Gastrocnemius medialis (tissue), 4 donors: ENCODE measurements around the gene TRIO. TPM values are rescaled to one million over a fixed set of nuclear protein-coding genes. Genes with fewer than 3 reads are reported as not detected.

Experiments
- ATAC-seq, 2 donors: fragments of 150-250 bp; one replicate each; pipeline ENCODE4 v1.9.1; 2016
- DNase-seq, 2 donors: peaks; one replicate each; pipeline ENCODE4 v3.0.0-alpha.2; 2019
- H3K27ac ChIP-seq, 4 donors: fragments of 200-600 bp; sonication (generic); 1 replicate in 1 of 4; 2 replicates in 3 of 4; pipeline ENCODE4 v1.5.1; 2016 to 2018; ENCODE audit warnings: mild to moderate bottlenecking in 2 of 4, moderate library complexity in 1 of 4
- H3K27me3 ChIP-seq, 3 donors: fragments of 200-600 bp; sonication (generic) in 2 of 3; 1 replicate in 1 of 3; 2 replicates in 2 of 3; pipeline versions ENCODE4 v1.5.1 to v1.6.0; 2016 to 2019; ENCODE audit warnings: mild to moderate bottlenecking in 1 of 3, moderate library complexity in 1 of 3
- H3K36me3 ChIP-seq, 2 donors: fragments of 200-600 bp; sonication (generic) in 1 of 2; one replicate each; pipeline ENCODE4 v1.5.1; 2017 to 2018
- H3K4me1 ChIP-seq, 2 donors: fragments of 200-600 bp; sonication (generic) in 1 of 2; one replicate each; pipeline ENCODE4 v1.5.1; 2016 to 2017; ENCODE audit warnings: mild to moderate bottlenecking in 2 of 2
- H3K4me3 ChIP-seq, 4 donors: fragments of 200-600 bp; sonication (generic) in 3 of 4; 1 replicate in 1 of 4; 2 replicates in 3 of 4; pipeline ENCODE4 v1.5.1; 2016 to 2019; ENCODE audit warnings: mild to moderate bottlenecking in 2 of 4
- H3K9me3 ChIP-seq, 3 donors: fragments of 200-600 bp; sonication (generic) in 2 of 3; 1 replicate in 1 of 3; 2 replicates in 2 of 3; pipeline ENCODE4 v1.5.1; 2016 to 2019
- CTCF ChIP-seq, 5 experiments: fragments of 450-650 bp in 3 of 5; fragments of 200-600 bp in 2 of 5; sonication (generic) in 2 of 5; IDR thresholded peaks in 4 of 5; conservative IDR thresholded peaks in 1 of 5; 1 replicate in 4 of 5; 2 replicates in 1 of 5; pipeline ENCODE4 v1.5.1; 2016 to 2019; ENCODE audit warnings: antibody characterized with exemption in 5 of 5, mild to moderate bottlenecking in 3 of 5, moderate library complexity in 3 of 5
- POLR2A ChIP-seq, 2 donors: fragments of 450-650 bp; IDR thresholded peaks; one replicate each; pipeline ENCODE4 v1.6.1; 2017; ENCODE audit warnings: antibody characterized with exemption in 2 of 2, mild to moderate bottlenecking in 2 of 2, moderate library complexity in 2 of 2
- in situ Hi-C, 4 donors: fragments of 200-750 bp; cut with MboI; loops; one replicate each; pipeline versions ENCODE4 v1.15.0 to v1.8.0; 2017; ENCODE audit warnings: low sequenced_read_pairs in 4 of 4
- intact Hi-C: fragments of 100-400 bp; cut with DNase I; formaldehyde crosslinking; loops from one replicate; pipeline ENCODE4 v1.15.1; 2023; ENCODE audit warnings: low total_unique reads
- total RNA-seq, 4 donors: library from RNA; depleted of rRNA; stranded (reverse); fragments of >200 nt; gene quantifications; one replicate each; pipeline versions ENCODE4 v1.1.0 to v1.2.3, GENCODE V29; 2016

Gene TRIO
- total RNA-seq, 4 donors from 2014 or later: 31.5 to 57.5 (median 50.4) TPM

GRCh38 chr5:14445576-14446290 is 302.6 kb downstream of the TRIO start:
- Histone ChIP-seq H3K4me3 (no peak overlapping the region), H3K4me1 (peaks cover 26 to 37% of the 10 kb centered on the region in 2 donors), H3K9me3 (no peaks in the 10 kb centered on the region), H3K36me3 (no peaks in the 10 kb centered on the region), H3K27me3 (no peaks in the 10 kb centered on the region), H3K27ac (peak overlapping the region in 2 of 4 donors; percentile 13 to 26)
- intact Hi-C loops: no loop called here
- in situ Hi-C loops: no loop called here
- no peak for DNase-seq
- TF ChIP-seq POLR2A (IDR thresholded peaks at IDR 0.05) (no peak), CTCF (IDR thresholded peaks at IDR 0.05 in 4 of 5, conservative IDR thresholded peaks at IDR 0.05 in 1 of 5) (no peak)
- ATAC-seq: no peak

GRCh38 chr5:14447958-14448911 is 305.1 kb downstream of the TRIO start:
- peak overlapping the region; percentile 75 to 80 (median 77) for H3K27ac ChIP-seq
- ATAC-seq: peak in 1 of 2 donors; percentile 15
- H3K4me3 ChIP-seq: no peak overlapping the region
- no peak for TF ChIP-seq POLR2A (IDR thresholded peaks at IDR 0.05)
- TF ChIP-seq CTCF (IDR thresholded peaks at IDR 0.05 in 4 of 5, conservative IDR thresholded peaks at IDR 0.05 in 1 of 5): no peak
- H3K36me3 ChIP-seq: no peaks in the 10 kb centered on the region
- H3K9me3 ChIP-seq: no peaks in the 10 kb centered on the region
- no peaks in the 10 kb centered on the region for H3K27me3 ChIP-seq
- peaks cover 33 to 51% of the 10 kb centered on the region in 2 donors for H3K4me1 ChIP-seq
- no peak for DNase-seq
- intact Hi-C loops (no loop called here), in situ Hi-C loops (no loop called here)

DNA sequence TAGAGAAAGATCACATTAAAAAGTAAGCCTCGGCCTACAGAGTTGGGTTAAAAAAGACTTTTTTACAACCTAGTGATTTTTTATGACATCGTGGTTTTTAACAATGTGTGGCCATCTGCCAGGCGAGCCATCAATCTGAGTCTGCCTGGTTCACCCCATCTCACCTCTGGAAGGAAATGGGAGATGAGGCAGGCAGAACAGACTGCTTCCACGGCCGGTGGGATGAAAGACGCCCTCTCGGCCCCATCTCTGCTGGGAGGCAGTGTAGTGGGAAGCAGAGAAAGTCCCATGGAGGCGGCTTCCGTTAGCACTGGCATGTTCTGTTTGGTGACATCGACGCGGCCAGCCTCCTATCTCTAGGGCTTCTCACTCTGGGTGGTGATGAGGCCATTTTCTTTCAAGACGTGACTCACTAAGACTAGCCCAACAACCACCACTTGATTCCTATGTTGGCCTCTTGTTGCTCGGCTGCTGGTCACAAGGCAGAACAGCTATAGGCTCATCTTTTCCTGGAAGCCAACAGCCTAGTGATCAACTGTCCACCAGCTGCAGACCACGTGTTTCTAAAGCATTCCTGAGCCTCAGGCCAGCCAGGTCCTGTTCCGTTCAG is 306.0 kb downstream of the TRIO start:
- intact Hi-C loops: no loop called here
- H3K36me3 ChIP-seq: peaks cover 0 to 1% of the 10 kb centered on the region in 2 donors
- TF ChIP-seq POLR2A (IDR thresholded peaks at IDR 0.05) (no peak), CTCF (IDR thresholded peaks at IDR 0.05 in 4 of 5, conservative IDR thresholded peaks at IDR 0.05 in 1 of 5) (no peak)
- peaks cover 33 to 55% of the 10 kb centered on the region in 2 donors for H3K4me1 ChIP-seq
- peak overlapping the region in 1 of 4 donors; percentile 3 for H3K4me3 ChIP-seq
- H3K27ac ChIP-seq: peak overlapping the region; percentile 75 to 80 (median 77)
- no peaks in the 10 kb centered on the region for H3K9me3 ChIP-seq
- ATAC-seq (peak; percentile 77 to 86), DNase-seq (peak; percentile 50 to 74)
- H3K27me3 ChIP-seq: no peaks in the 10 kb centered on the region
- in situ Hi-C loops: no loop called here

DNA sequence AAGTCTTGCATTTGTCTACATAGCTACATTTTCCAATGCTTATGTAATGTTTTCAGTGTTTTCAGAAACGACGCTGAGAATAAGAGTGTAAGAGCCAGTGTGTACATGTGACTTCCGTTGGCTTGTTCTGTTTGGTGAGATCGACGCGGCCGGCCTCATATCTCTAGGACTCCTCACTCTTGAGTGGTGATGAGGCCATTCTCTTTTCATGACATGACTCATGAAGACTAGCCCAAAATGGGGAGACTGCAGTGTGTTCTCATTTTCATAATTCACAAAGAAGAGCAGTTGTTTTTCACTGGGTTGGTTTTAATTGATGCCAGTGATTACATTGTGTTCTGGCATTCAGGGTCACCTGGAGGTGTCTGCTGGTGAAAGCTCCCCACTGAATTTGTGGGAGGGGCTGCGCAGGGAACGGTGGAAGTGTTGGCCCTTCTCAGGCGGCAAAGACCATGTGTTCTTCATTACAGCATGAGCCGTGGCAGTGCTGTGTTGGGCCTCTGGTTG is 306.9 kb downstream of the TRIO start:
- Histone ChIP-seq H3K4me1 (peaks cover 33 to 51% of the 10 kb centered on the region in 2 donors), H3K4me3 (no peak overlapping the region), H3K27ac (peak overlapping the region; percentile 75 to 80 (median 77)), H3K9me3 (no peaks in the 10 kb centered on the region), H3K36me3 (peaks cover 0 to 5% of the 10 kb centered on the region in 2 donors), H3K27me3 (no peaks in the 10 kb centered on the region)
- in situ Hi-C loops: loop anchor here in 1 of 4 donors (10.0 kb wide), 1 partner anchor 45 kb away; no protein-coding TSS in a partner anchor
- DNase-seq (peak; percentile 36 to 59), ATAC-seq (peak; percentile 54 to 63)
- intact Hi-C loops: no loop called here
- TF ChIP-seq CTCF (IDR thresholded peaks at IDR 0.05 in 4 of 5, conservative IDR thresholded peaks at IDR 0.05 in 1 of 5): no peak
- TF ChIP-seq POLR2A (IDR thresholded peaks at IDR 0.05): no peak
